Stimulated activated naive CD4-positive, alpha-beta T cell (primary cell): Measurements from ENCODE around the gene CFAP410.
A peak's percentile ranks its signal among the peaks of the same experiment; 100 is the strongest.
"Not testable (repeated sequence)": the region's sequence is repeated elsewhere in the genome, so short reads cannot be mapped to it uniquely, and the experiment has no call there.

Experiments
- DNase-seq, 6 experiments: peaks; one replicate each; lab custom pipeline; 2025; lab: John Stamatoyannopoulos, UW

Gene CFAP410

DNA sequence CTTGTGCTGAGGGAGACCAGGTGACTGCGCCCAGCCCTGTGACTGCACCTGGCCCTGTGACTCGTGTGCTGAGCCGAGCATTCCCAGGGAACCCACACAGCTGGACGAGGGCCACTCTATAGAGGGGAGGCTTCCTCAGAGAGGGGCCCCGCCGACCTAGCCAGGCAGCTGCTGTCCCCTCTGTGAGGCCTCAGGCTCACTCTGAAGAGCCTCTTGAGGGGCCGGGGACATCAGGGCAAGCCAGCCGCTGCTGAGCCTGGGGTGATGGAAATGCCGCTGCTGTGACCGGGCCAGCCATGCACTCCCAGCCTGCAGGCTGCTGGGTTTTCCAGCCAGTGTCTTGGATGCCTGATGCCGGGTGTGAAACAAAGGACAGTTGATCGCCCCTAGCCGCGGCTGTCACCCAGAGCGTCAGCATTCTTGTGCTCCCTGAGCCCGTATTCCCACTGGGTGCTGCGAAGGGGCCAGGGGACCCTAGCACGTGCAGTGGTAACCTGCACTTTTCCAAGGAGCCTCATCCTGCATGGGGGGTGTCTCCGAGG lies 21.9 kb downstream of the CFAP410 start:
- no peak for DNase-seq

DNA sequence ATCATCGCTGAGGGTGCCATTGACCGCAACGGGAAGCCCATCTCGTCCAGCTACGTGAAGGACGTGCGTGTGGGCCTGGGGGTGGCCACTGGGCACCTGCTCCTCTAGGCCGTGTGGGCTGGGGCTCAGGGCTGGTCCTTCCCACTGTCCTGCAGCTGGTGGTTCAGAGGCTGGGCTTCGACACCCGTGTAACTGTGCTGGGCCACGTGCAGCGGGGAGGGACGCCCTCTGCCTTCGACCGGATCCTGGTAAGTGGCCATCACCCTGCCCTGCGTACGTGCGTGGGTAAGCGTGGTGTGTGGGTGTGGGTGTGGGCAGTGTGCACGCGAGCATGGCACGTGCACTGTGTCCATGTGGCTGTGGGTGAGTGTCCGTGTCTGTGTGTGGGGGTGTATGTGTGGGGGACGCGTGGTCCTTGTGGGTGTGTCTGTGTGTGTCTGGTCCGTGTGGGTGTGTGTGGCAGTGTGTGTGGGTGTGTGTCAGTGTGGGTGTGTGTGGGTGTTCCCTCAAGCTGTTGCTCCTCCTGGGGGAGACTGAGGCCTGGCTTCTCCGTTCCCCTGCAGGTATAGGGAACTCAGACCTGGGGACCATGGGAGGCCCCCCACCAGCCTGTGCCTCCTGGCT lies 22.8 kb downstream of the CFAP410 start:
- DNase-seq = no peak

DNA sequence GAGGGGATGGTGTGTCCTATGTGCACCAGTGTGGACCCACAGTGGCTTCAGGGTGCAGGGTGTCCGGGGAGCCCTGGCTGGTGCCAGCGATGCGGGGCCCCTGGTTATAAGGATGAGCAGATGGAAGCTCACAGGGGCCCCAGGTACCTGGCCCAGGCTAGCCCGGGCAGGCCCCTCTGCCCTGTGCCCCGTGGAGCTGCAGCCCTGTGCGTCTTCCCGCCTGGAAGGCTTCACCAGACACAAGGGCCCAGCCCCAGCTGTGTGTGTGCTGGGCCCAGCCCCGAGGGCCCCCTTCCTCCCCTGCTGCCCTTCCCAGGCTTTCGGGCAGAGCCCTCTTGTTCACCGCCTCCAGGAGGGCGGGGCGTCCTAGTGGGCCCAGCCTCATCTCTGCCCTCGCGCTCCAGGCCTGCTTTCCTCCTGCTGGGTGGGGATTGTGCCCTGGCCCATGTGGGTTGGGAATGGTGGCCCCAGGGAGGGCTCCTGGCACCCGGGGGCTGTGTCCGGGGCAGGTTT lies 23.4 kb downstream of the CFAP410 start:
- no peak for DNase-seq

DNA sequence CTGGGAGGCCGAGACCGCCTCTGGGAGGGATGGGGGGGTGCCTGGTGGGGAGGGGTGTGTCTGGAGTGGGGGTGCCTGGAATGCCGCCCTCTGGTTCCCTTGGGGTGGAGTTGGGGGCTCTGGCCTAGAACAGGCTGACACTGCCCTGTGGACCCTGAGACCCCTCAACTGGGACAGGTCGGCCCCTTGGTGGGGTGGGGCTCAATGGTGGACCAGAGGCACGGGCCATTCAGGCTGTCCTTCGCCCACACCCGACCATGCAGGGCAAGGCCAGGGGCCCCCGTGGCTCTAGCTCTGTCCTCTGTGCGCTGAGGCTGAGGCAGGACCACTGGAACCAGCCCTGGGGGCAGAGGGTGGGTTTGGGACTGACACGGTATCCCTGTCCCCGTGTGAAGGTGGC lies 24.6 kb downstream of the CFAP410 start:
- DNase-seq = no peak

DNA sequence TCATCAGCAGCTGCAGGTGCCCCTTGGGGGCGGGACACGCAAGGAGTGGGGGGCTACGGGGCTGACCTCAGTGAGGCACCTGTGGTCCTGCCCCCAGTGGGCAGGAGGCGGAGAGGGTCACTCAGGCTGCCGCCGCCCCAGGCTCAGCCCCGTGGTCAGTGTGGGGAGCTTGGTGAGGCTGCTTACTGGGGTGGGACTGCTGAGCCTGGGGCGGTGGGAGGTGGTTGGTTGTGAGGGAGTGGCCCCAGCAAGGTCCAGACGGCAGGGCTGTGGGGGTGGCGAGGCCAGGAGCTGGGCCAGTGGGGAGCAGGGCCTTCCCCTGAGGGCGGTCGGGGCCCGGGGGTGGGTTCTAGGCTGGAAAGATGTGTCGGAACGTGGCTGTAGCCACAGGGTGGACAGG lies 25.1 kb downstream of the CFAP410 start:
- DNase-seq = no peak

DNA sequence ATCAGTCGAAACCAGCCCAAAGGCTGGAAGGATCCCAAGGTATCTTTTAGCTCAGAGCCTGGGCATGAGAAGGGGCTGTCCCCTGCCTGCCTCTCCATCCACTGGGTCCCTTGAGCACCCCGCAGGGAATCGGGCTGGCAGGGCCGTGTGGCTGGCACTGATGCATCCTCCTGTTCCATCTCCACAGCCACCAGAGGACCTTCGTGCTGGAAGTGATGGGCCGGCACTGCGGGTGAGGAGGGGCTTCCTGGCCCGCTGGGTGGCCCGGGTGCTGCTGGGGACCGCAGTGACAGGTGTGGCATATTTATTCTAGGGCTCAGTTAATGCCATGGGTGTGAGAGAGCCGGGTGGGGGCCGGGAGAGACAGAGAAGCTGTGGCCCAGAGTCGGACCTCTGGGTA lies 25.7 kb downstream of the CFAP410 start:
- no peak for DNase-seq

DNA sequence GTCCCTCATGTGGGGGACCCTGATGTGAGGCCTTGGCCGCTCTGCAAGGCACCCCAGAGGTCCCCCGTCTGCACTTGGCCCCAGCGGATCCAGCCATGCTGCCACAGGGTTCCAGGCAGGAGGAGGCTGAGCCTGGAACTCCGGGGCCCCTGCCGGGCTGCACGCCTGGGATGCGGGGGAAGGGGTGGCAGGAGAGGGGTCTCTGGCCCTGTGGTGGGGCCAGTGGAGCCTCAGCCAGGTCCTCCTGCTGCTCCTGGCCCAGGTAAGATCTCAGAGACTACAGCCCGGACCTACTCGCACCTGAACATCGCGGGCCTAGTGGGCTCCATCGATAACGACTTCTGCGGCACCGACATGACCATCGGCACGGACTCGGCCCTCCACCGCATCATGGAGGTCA lies 26.5 kb downstream of the CFAP410 start:
- no peak for DNase-seq

DNA sequence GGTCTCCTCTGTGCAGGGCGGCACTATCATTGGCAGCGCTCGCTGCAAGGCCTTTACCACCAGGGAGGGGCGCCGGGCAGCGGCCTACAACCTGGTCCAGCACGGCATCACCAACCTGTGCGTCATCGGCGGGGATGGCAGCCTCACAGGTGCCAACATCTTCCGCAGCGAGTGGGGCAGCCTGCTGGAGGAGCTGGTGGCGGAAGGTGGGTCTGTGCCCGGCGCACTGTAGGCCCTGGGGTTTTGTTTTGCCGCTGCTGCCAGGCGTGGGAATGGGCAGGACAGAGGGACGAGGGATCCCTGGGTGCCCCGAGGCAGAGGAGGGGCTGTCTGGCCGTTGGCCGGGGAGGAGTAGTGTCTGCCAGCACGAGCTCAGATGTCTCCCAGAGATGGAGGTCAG lies 27.1 kb downstream of the CFAP410 start:
- DNase-seq = no peak

DNA sequence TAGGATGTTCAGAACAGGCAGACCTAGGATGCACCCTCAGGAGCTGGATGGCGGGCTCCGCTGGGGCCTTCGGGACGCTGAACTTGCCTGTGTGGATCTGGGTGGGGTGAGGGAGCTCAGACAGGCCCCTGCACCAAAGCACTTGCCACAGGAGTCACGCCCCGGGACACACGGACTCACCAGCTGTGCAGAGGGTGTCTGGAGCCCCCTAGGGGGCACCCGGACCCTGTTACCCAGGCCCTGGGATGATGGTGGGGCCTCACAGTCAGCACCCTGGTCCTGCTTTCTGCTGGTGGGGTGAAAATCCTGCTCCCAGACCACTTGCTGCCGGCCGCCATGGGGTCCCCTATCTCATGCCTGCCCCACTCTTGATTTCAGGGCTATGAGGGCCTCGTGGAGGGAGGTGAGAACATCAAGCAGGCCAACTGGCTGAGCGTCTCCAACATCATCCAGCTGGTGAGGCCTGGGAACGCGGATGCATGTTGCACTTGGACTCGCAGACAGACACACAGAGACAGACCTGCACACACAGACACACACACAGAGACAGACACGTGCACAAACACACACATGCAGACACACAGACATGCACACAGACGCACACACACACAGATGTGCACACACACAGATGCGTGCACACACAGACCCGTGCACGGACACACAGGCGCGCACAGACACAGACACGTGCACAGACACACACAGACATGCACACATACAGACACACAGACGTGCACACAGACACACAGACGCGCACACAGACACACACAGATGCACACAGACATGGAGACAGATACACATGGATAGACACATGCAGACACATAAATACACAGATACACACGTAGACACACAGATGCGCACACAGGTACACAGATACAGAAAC lies 28.3 kb downstream of the CFAP410 start:
- DNase-seq = no peak

DNA sequence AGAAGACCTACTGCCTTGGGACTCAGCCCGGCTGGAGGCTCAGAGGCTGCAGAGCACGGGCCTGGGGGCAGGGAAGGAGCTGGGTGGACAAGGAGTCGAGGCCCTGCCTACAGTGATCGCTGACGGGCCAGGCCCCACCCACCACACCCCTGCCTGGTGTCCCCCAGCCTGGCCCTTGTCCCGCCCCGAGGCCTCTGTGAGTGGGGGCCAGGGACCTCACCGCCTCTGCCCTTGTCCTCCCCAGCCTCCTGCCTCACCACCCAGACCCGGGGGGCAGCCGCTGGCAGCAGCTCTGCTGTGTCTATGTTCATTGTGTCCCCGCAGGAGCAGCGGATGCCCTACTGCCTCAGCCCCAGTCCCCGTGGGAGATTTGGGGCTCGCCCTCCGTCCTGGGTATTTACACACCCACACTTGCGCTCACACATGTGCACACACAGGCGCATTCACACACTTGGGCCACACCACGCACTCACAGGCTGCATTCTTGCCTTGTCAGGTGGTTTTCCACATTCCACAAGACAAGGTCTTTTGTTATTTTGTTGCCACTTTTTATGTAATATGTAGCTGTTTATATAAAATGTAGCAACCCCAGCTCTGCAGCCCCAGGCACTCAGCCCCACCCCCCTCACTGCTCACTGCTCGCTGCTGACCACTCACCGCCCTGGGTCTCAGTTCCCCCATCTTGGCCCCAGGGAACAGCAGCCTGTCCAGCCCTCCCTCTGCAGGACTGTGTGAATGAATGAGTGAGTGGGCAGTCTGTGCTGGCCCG lies 32.1 kb downstream of the CFAP410 start:
- DNase-seq = no peak

DNA sequence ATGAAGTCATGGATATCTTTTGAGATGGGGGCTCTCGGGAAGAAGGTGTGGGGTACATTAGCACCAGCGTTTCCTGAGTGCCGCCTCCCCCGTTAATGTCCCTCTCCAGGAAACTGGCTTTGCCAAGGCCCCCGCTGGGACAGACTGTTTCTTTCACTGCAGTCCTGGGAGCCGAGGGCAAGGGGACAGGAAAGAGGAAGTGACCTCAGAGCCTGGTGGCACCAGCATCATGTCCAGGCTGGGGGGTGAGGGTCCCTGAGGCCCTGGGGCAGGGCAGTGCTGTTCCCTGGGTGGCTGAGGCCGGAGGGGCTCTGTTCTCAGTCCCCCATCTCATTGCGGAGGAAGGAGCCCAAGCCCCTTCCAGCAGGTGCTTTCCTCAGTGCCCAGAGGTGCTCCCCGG lies 33.5 kb downstream of the CFAP410 start:
- DNase-seq = no peak

DNA sequence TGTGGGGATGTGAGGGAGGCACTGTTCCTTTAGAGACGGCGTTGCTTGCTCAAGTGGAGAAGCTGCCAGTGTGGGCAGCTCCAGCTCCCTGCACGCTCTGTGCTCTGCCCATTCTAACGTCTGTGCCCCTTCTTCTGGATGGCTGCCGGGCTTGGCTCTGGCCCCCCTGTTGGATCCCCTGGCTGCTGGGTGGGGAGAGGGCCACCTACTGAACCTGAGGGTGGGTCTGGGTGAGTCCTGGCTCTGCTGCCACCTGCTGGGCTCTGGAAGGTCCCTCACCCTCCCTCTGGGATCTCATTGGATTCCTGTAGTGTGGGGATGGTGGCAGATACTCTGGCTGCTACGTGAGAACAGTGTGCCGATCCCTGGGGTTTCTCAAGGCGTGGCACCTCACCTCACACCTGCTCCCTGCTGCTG lies 34.3 kb downstream of the CFAP410 start:
- peak in 5 of 6 experiments; percentile 18 to 56 (median 38) for DNase-seq

DNA sequence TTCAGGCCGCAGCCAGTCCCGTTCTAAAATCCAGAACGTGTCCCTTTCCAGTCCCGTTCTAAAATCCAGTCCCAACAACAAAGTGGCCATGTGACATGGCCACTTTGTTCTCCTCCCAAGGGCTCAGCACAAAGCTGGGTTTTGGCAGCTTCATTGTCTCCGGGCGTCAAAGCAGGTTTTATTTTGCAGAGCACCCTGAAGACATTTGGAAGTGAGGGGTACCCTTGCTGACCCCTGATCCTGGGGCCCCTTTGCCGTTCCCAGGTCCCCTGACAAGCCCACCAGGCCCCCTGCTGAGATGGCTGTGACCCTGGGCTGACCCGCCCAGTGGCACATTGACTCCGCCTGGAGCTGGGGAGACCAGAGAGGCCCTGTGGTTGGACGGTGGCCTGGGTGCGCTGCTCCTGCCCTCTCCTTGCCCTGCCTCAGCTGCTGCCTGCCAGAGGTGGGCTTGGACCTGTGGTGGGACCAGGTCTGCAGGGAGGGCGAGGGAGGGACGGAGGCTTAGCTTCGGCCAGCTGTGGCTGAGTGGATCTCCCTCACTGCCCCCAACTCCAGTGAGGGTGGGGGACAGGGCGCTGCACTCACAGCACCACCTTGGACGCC lies 35.1 kb downstream of the CFAP410 start:
- DNase-seq = no peak

DNA sequence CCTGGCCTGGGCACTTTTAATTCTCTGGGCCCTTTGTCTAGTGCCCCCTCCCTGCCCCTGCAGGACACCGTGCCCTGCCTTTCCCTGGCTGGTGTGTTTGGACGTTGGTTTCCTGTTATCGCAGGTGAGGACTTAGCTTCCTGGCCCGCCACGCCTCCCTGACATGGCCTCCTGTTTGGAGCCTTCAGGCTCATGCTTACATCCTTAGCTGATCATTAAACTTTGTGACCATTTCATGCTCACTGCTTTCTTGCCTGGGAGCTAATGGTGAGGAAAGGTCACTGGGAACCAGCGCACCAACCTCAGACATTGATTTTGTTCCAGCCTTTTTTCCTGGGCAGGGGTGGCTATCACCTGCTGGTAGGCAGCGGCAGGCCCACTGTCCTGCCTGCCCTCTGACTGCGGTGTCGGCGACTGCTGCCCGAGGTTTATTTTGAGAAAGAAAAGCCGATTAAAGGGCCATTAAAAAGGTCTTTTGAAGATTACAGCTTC lies 35.7 kb downstream of the CFAP410 start:
- no peak for DNase-seq

DNA sequence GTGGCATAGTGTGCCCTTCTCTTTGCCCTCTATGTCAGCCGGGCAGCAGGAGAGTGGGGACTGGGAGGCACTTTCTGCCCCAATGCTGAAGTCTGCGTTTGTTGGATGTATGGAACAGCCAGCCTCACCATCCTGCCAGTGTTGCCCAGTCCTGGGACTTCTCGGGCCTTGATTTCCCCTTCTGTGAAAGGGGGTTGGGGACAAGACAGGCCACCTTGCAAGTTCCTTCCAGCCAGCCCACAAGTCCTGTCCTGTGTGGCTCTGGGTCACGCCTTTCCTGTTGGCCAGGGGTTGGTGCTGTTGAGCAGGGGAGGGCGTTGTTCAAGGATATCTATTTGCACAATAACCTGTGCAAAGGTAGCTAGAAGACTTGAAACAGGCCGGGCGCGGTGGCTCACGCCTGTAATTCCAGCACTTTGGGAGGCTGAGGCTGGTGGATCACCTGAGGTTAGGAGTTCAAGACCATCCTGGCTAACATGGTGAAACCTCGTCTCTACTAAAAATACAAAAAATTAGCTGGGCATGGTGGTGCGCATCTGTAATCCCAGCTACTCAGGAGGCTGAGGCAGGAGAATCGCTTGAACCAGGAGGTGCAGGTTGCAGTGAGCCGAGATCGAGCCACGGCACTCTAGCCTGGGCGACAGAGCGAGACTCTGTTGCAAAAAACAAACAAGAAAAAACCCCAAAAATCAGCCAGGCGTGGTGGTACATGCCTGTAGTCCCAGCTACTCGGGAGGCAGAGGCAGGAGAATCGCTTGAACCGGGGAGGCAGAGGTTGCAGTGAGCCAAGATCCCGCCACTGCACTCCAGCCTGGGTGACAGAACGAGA lies 36.4 kb downstream of the CFAP410 start:
- not testable (repeated sequence) for DNase-seq

DNA sequence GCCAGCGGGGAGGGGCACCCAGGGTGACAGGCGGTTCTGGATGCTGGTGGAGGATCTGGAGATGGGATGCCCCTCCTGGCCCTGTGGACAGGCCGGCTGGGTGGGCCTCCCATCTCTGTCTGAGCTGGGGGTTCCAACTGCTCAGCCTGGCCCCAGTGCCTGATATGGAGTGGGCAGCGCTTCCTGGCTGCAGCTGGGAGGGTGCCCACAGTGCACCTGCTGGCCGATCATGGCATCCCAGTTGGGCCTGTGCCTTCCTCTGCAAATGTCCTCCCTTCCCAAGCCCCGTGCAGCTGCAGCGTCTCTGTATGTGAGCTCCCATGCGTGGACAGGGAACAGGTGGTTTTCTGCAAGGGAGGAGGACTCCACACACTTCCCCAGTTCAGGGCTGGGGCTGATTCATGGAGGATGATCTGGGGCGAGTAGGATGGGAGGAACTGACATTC lies 37.2 kb downstream of the CFAP410 start:
- DNase-seq = no peak

DNA sequence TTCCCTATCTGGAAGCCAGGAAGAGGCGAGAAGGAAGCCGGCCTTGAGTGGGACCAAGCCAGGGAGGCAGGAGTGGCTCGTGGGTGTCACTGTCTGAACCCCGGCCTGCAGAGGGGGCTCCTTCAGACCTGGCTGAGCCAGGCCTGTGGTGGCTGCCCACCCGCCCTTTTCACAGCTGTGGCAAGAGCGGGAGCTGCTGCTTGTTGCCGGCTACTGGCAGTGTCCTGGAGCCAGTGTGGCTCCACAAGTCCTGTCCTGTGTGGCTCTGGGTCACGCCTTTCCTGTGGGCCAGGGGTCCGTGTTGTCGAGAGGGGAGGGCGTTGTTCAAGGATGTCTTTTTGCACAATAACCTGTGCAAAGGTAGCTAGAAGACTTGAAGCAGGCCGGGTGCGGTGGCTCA lies 38.0 kb downstream of the CFAP410 start:
- DNase-seq = no peak

DNA sequence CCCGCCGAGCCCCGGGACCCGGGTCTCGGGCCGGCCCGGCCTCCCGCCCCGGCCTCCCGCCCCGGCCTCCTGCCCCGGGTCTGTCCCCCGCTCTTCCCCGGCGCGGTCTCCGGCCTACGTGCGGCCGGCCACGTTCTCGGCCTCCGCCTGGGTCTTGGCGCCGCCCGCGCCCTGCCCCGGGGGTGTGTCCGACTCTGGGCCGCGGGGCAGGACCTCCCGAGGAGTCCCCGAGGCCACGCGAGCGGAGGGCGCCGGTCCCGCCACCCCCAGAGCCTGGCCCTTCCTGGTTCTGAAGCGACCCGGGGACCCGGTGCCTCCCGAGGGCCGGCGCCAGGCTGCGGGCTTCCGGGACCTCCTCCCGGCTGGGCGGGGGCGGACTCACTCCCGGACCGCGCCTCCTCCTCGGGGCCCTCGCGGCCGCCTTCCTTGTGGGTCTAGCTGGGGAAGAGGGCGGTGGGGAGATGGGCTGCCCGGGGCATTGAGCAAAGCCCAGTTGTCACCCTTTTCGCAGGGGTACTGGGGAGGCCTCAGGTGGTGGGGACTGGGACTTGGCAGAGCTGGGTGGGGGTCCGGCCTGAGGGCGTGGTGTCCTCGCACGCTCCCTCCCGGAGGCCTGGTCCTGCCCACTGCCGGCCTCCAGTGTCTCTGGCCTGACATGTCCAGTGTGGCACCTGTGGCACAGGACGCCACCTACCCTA lies 38.8 kb downstream of the CFAP410 start:
- peak in 5 of 6 experiments; percentile 16 to 51 (median 23) for DNase-seq

DNA sequence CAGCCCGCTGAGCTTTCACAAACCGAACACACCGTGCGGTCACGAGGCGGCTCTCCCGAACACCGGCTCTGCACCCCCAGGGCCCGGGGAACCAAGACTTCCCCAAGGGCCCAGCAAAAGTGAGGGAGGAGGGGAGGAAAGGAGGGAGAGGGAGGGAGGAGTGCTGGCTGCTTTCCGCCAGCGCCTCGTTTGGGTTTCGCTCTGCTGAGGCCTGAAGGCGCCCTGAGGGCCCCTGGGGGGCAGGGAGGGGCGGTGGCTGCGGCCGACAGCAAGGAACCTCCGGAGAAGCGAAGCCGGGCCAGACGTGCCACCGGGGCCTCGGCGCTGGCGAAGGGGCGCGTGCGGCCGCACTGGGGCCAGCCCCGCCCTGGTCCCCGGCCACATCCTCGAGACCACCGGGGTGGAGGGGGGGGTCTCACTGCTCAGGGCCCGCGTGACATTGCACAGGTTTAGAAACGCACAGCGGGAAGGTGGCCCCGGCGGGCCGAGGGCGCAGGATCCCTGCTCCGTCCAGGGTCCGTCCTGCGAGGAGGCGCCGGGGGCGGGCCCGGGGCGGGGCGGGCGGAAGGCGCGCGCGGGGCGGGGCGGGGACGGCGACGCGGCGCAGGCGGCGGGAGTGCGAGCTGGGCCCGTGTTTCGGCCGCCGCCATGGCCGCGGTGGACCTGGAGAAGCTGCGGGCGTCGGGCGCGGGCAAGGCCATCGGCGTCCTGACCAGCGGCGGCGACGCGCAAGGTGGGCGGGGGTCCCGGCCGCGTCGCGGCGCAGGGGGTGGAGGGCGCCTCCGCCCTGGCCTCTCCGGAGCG lies 39.5 kb downstream of the CFAP410 start, which contains the start of gene PFKL:
Gene PFKL, plus strand, starts transcription at position 596 of the 804 bp plus-strand sequence. Its CDS starts 53 bp downstream, at position 649.
- peak in 5 of 6 experiments; percentile 24 to 75 (median 49) for DNase-seq
